GM12801 (cell line): ENCODE data around the gene SOCS3.

Experiments used
- TF ChIP-seq, protein P1 (sequence below): IDR thresholded peaks from one replicate; pipeline ENCODE4 v1.5.1; 2011; ENCODE audit warnings: control low read depth; ENCODE audit not compliant: insufficient read length; ENCODE audit errors: extremely low read depth

The SOCS3 gene

DNA sequence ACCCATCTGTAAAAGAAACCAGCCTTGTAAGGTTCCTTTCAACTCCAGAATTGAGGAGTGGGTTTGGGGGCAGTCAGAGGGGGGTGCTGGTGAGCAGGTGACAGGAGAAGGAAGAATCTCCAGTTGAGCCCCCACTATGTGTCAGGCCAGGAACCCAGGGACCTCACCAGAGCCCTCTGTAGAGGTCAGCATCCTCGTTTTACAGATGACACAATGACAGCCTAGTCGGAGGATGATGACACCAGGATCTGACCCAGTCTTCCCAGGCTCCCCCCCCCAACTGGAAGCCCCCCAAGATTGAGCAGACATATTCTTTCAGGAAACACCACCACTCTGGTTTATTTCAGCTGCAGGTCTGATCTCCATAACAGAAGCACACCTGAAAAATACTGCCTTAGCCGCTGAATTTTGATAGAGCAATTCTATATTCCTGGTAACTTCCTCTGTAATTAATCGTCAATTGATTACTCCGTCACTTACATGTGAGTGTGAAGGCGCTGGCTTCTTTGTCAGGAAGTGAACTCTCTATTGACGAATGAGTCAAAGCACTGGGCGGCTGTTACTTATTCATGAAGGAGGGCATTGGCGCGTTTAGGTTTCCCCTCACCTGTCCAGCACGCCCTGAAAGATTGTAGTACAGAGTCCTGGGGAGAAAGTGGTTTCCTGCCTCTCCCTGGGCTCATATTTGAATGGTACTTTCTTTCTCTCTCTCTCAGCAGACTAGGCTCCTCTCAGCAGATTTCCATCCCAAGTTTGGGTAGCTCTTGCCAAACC lies 21.2 kb downstream of the SOCS3 start:
- TF ChIP-seq, protein P1, sequence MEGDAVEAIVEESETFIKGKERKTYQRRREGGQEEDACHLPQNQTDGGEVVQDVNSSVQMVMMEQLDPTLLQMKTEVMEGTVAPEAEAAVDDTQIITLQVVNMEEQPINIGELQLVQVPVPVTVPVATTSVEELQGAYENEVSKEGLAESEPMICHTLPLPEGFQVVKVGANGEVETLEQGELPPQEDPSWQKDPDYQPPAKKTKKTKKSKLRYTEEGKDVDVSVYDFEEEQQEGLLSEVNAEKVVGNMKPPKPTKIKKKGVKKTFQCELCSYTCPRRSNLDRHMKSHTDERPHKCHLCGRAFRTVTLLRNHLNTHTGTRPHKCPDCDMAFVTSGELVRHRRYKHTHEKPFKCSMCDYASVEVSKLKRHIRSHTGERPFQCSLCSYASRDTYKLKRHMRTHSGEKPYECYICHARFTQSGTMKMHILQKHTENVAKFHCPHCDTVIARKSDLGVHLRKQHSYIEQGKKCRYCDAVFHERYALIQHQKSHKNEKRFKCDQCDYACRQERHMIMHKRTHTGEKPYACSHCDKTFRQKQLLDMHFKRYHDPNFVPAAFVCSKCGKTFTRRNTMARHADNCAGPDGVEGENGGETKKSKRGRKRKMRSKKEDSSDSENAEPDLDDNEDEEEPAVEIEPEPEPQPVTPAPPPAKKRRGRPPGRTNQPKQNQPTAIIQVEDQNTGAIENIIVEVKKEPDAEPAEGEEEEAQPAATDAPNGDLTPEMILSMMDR: no peak

DNA sequence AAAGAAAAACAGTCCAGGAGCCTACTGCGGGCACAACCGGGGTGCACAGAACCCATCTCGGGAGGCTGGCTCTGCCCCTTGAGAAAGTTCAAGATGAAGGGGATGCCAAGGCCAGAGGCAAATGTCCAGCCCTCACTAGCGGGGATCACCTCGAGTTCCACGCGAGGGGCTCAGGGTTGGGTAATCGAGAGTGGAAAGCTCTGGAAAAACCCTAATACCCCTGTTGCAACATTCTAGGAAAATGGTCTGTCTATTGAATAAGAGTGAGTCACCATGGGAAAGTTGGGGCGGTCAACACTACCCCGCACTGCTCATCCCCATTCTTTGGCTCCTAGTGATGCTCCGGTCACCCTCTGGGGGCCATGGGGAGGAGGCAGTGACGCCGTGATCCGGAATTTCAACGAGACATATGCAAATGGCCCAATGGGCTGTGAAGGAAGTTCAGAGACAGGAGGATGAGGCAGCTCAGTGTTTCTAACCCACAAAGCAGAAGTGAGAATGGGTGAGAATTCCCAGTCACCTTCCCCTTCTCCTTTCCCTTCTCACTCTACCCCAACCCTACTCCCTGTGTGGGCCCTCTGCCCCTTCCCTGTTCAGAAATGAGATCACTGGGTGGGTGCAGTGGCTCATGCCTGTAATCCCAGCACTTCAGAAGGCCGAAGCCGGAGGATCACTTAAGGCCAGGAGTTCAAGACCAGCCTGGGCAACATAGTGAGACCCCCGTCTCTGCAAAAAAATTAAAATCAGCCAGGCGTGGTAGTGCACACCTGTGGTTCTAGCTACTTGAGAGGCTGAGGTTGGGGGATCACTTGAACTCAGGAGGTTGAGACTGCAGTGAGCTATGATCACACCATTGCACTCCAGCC lies 22.4 kb downstream of the SOCS3 start:
- TF ChIP-seq, protein P1: no peak

DNA sequence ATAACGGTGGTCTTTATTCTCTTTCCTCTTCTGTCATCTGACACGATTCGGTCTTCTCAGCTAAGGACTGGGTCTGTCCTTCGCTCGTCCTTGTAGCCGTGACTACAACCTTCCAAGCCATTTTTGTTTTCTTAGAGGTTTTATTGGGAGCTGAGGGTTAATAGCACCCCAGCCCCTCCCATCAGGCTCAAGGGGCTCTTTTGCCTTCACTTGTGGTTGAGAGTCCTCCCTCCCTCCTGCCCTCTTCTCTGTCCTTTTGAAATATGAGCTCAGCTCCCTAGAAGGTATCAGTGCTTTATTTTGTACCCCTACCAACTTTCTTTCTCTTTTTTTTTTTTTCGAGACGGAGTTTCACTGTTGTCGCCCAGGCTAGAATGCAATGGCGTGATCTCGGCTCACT lies 24.7 kb downstream of the SOCS3 start:
- TF ChIP-seq, protein P1: no peak

DNA sequence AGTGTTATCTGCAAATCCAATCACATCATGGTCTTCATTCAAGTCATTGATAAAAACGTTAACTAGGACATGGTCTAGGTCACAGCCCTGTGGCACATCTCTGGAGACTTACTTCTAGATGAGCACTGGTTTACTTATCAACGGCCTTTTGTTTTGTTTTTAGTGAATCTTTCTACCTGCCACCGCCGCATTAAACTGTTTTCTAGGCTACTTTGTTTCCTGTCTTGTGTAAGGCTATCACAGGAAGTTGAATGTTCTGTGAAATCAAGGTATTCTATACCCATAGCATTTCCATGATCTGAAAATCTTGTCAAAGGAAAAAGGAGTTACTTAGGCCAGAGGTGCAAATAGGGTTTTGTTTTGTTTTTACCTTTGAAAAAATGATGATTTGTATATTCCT lies 26.9 kb downstream of the SOCS3 start:
- TF ChIP-seq, protein P1: no peak

DNA sequence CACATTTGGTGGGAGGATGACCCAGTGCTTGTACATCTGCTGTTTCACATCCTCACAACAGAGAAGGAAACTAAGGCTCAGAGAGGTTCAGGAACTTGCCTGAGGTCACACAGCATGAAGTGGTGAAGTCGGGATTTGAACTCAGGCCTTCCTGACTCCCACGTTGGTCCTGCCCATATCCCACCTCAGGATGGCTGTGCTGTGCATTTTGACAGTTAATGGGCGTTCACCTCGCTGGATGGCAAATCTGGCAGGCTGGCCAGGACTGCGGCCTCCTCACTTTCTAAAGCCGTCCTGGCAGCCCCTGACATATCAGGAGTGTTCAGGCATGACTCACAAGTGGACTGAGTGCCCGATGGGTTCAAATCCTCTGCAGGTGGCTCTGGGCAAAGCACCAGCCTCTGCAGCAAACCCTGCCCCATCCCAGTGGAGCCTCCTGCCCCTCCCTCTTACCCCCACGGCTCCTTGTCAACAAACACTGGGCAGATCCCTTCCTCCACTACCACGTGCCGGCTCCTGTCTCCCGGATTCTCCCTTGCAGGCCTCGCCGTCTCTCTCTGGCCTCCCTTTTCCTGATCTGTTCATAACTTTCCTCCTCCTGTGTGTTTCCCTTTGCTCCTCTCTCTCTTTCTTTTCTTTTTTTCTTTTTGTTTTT lies 29.2 kb downstream of the SOCS3 start:
- TF ChIP-seq, protein P1: no peak

DNA sequence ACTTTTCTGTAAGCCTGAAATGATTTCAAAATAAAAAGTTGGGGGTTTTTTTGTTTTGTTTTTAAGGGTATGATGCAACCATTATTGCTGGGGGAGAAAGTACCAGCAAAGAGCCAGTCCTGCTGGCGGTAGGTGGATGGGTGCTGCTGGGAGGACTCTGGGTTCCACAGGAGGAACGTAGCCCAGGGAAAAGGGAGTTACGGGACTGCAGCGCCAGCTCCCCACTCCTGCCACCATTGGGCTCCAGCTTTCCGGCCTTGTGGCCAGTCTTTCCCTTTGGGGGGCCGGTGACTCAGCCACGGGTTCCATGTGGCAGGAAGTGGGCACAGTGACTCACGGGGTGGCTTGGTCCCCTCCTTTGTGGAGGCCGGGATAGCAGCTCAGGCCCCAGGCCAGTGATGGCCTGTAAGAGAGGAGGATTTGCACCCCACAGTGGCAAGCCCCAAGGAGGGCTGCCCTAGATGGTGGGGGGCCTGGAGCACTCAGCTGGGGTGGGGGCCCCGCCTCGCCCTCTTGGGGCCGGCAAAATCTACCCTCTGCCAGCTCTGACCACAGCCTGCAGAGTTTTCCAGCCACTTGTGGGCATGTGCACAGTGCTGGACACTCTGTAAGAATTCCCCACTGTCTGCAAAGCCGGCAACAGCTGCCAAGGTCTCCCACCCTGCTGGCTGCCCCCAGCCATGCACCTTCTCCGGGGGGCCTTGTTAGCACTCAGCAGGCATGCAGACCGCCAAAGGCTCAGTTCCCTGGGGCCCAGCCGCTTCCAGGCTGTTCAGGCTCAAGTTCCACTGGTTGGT lies 30.4 kb downstream of the SOCS3 start:
- TF ChIP-seq, protein P1: no peak
